GM23338 (cell line): ENCODE measurements around the gene PIWIL4. TPM values are rescaled to one million over a fixed set of nuclear protein-coding genes. Genes with fewer than 3 reads are reported as not detected.

ENCODE experiments used
- ATAC-seq: fragments of 200-7000 bp; cut with Tn5 transposase; 3 replicates; pipeline ENCODE4 v1.9.1; 2020
- DNase-seq: peaks from one replicate; pipeline ENCODE4 v3.0.0-alpha.2; 2015; ENCODE audit warnings: low spot score
- H2AFZ ChIP-seq: fragments of 200-600 bp; sonication (generic); 2 replicates; pipeline ENCODE4 v1.8.0; 2016; ENCODE audit warnings: antibody characterized with exemption, mild to moderate bottlenecking, moderate library complexity
- H3F3A ChIP-seq: fragments of 200-600 bp; sonication (generic); replicated peaks from 2 replicates; pipeline ENCODE4 v1.8.0; 2017; ENCODE audit warnings: antibody characterized with exemption, mixed run types, low read depth
- H3K27ac ChIP-seq: fragments of 200-600 bp; sonication (generic); 2 replicates; pipeline ENCODE4 v1.6.1; 2016; ENCODE audit warnings: low read depth
- H3K27me3 ChIP-seq: fragments of 200-600 bp; sonication (generic); 2 replicates; pipeline ENCODE4 v1.8.0; 2016; ENCODE audit warnings: mild to moderate bottlenecking, mixed run types, moderate library complexity; ENCODE audit not compliant: insufficient read depth
- H3K36me3 ChIP-seq: fragments of 200-600 bp; sonication (generic); 2 replicates; pipeline ENCODE4 v1.8.0; 2016; ENCODE audit warnings: mild to moderate bottlenecking; ENCODE audit not compliant: insufficient read depth
- H3K4me1 ChIP-seq: fragments of 200-600 bp; sonication (generic); 2 replicates; pipeline ENCODE4 v1.8.0; 2016; ENCODE audit warnings: mild to moderate bottlenecking, moderate library complexity; ENCODE audit not compliant: insufficient read depth
- H3K4me2 ChIP-seq: fragments of 200-600 bp; sonication (generic); 2 replicates; pipeline ENCODE4 v1.7.1; 2017; ENCODE audit warnings: mixed run types
- H3K4me3 ChIP-seq: fragments of 200-600 bp; sonication (generic); 2 replicates; pipeline ENCODE4 v1.6.1; 2016; ENCODE audit warnings: mixed run types
- H3K79me2 ChIP-seq: fragments of 200-600 bp; sonication (generic); replicated peaks from 2 replicates; pipeline ENCODE4 v1.8.0; 2017; ENCODE audit warnings: mild to moderate bottlenecking; ENCODE audit not compliant: insufficient read depth
- H3K9me2 ChIP-seq: fragments of 200-600 bp; sonication (generic); 2 replicates; pipeline ENCODE4 v1.8.0; 2017; ENCODE audit not compliant: insufficient read depth
- H4K20me1 ChIP-seq: fragments of 200-600 bp; sonication (generic); replicated peaks from 2 replicates; pipeline ENCODE4 v1.8.0; 2017; ENCODE audit warnings: mild to moderate bottlenecking; ENCODE audit not compliant: insufficient read depth
- H3K27ac Mint-ChIP-seq: 2 replicates; pipeline ENCODE4 v1.8.0; 2020; ENCODE audit warnings: inconsistent platforms, mild to moderate bottlenecking, moderate library complexity, mixed read lengths
- H3K27me3 Mint-ChIP-seq: 3 replicates; pipeline ENCODE4 v1.8.0; 2022; ENCODE audit warnings: low read depth, mild to moderate bottlenecking, moderate library complexity, mixed read lengths, inconsistent platforms; ENCODE audit not compliant: insufficient read depth, poor library complexity
- H3K36me3 Mint-ChIP-seq: 3 replicates; pipeline ENCODE4 v1.8.0; 2021; ENCODE audit warnings: low read depth, mild to moderate bottlenecking, inconsistent platforms, moderate library complexity, mixed read lengths
- H3K4me1 Mint-ChIP-seq: 3 replicates; pipeline ENCODE4 v1.8.0; 2020; ENCODE audit warnings: mild to moderate bottlenecking, inconsistent platforms, mixed read lengths
- H3K4me3 Mint-ChIP-seq: 3 replicates; pipeline ENCODE4 v1.8.0; 2021; ENCODE audit warnings: moderate library complexity, mild to moderate bottlenecking, inconsistent platforms, mixed read lengths
- H3K9me3 Mint-ChIP-seq: 3 replicates; pipeline ENCODE4 v1.8.0; 2020; ENCODE audit warnings: moderate library complexity, mild to moderate bottlenecking, inconsistent platforms, mixed read lengths
- CREB1 ChIP-seq: fragments of 250-450 bp; sonication (Bioruptor Pico); IDR thresholded peaks from 2 replicates; pipeline ENCODE4 v1.5.0; 2020; ENCODE audit warnings: low read depth, mild to moderate bottlenecking, moderate library complexity
- EZH2phosphoT487 ChIP-seq: fragments of 200-600 bp; sonication (generic); IDR thresholded peaks from one replicate; pipeline ENCODE4 v1.8.1; 2018; ENCODE audit warnings: antibody characterized with exemption; ENCODE audit not compliant: unreplicated experiment
- NANOG ChIP-seq: IDR thresholded peaks from 2 replicates; pipeline ENCODE4 v1.6.1; 2016; ENCODE audit warnings: antibody characterized with exemption, borderline replicate concordance
- POLR2AphosphoS5 ChIP-seq: IDR thresholded peaks from 2 replicates; pipeline ENCODE4 v1.6.1; 2016; ENCODE audit warnings: antibody characterized with exemption, low read depth
- STAT1 ChIP-seq: IDR thresholded peaks from one replicate; pipeline ENCODE4 v1.6.1; 2016; ENCODE audit warnings: antibody characterized with exemption; ENCODE audit not compliant: unreplicated experiment
- ZNF114 ChIP-seq: fragments of 250-450 bp; sonication (Bioruptor Pico); IDR thresholded peaks from 2 replicates; pipeline ENCODE4 v1.5.0; 2020; ENCODE audit warnings: mild to moderate bottlenecking, moderate library complexity
- ZNF331 ChIP-seq: fragments of 250-450 bp; sonication (Bioruptor Pico); IDR thresholded peaks from 2 replicates; pipeline ENCODE4 v1.5.0; 2020; ENCODE audit warnings: low read depth, mild to moderate bottlenecking, moderate library complexity
- polyA plus RNA-seq: library from polyadenylated mRNA; unstranded; fragments of >200 nt; fragmentation: Nextera tagmentation; extraction: Ambion mirVana; gene quantifications from 2 replicates; pipeline ENCODE4 v1.2.1, GENCODE V29; 2016
- total RNA-seq: library from RNA; depleted of rRNA; stranded (reverse); fragments of >200 nt; shearing (Covaris generic); gene quantifications from 2 replicates; pipeline ENCODE4 v1.2.3, GENCODE V29; 2014
- TF ChIP-seq, protein P1 (sequence below): fragments of 250-450 bp; sonication (Bioruptor Pico); IDR thresholded peaks from 2 replicates; pipeline ENCODE4 v1.5.0; 2020; ENCODE audit warnings: mild to moderate bottlenecking, moderate library complexity
- TF ChIP-seq, protein P2 (sequence below): IDR thresholded peaks from one replicate; pipeline ENCODE4 v1.6.1; 2018; ENCODE audit warnings: antibody characterized with exemption; ENCODE audit not compliant: unreplicated experiment
- TF ChIP-seq, protein P3 (sequence below), 2 experiments: fragments of 200-600 bp in 1 of 2; sonication (generic) in 1 of 2; conservative IDR thresholded peaks; 2 replicates each; pipeline versions ENCODE4 v1.5.1 to v1.6.1; 2016 to 2017; ENCODE audit warnings: antibody characterized with exemption in 2 of 2, low read depth in 2 of 2, mild to moderate bottlenecking in 2 of 2, moderate library complexity in 1 of 2
- TF ChIP-seq, protein P4 (sequence below): IDR thresholded peaks from 2 replicates; pipeline ENCODE4 v1.6.1; 2016; ENCODE audit warnings: antibody characterized with exemption

The PIWIL4 gene
- total and polyA plus RNA-seq, 2 experiments from 2014 or later: 0.23 to 0.66 TPM

DNA sequence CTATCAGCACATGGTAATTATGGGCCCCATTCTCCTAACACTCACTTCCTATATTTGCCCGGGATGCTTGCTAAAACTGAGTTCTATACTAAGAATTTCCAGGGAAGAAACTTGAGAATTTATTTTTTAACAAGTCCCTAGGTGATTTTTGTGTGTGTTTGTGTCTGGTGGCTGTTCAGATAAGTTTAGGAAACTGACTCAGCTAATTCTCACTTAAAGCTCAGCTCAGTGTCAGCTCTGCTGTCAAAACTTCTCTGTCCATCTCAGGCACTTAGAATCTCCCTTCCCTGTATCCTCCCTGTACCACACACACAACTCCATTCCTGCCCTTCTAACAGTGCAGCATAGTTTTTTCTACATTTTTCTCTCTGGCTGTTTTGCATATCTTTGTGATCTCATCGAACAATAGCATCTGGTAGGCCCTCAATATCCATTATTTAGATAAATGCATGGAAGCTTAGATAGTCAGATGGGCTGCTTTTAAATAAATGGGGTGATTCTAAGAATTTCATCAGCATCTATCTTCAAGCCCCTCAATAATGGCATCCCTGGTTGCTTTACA lies 69.3 kb downstream of the PIWIL4 start:
- Histone ChIP-seq H4K20me1 (no peaks in the 10 kb centered on the region), H3K4me2 (no peak overlapping the region), H3K9me2 (0 out of 2 replicates have a peak, but pooled peaks cover 3% of the 10 kb centered on the region), H3K79me2 (no peaks in the 10 kb centered on the region), H3K27ac (no peak overlapping the region), H3K4me3 (no peak overlapping the region), H3K36me3 (no peaks in the 10 kb centered on the region), H3K4me1 (peaks cover 14% of the 10 kb centered on the region), H3F3A (no peaks in the 10 kb centered on the region), H2AFZ (no peak overlapping the region), H3K27me3 (no peaks in the 10 kb centered on the region)
- no peak overlapping the region for H3K27ac Mint-ChIP-seq
- no peaks in the 10 kb centered on the region; the same call in 2 of the 3 replicates for H3K9me3 Mint-ChIP-seq
- DNase-seq: no peak
- H3K27me3 Mint-ChIP-seq: no peaks in the 10 kb centered on the region
- no peaks in the 10 kb centered on the region for H3K36me3 Mint-ChIP-seq
- H3K4me1 Mint-ChIP-seq: peaks cover 34% of the 10 kb centered on the region
- ATAC-seq: no peak
- TF ChIP-seq, protein P1, sequence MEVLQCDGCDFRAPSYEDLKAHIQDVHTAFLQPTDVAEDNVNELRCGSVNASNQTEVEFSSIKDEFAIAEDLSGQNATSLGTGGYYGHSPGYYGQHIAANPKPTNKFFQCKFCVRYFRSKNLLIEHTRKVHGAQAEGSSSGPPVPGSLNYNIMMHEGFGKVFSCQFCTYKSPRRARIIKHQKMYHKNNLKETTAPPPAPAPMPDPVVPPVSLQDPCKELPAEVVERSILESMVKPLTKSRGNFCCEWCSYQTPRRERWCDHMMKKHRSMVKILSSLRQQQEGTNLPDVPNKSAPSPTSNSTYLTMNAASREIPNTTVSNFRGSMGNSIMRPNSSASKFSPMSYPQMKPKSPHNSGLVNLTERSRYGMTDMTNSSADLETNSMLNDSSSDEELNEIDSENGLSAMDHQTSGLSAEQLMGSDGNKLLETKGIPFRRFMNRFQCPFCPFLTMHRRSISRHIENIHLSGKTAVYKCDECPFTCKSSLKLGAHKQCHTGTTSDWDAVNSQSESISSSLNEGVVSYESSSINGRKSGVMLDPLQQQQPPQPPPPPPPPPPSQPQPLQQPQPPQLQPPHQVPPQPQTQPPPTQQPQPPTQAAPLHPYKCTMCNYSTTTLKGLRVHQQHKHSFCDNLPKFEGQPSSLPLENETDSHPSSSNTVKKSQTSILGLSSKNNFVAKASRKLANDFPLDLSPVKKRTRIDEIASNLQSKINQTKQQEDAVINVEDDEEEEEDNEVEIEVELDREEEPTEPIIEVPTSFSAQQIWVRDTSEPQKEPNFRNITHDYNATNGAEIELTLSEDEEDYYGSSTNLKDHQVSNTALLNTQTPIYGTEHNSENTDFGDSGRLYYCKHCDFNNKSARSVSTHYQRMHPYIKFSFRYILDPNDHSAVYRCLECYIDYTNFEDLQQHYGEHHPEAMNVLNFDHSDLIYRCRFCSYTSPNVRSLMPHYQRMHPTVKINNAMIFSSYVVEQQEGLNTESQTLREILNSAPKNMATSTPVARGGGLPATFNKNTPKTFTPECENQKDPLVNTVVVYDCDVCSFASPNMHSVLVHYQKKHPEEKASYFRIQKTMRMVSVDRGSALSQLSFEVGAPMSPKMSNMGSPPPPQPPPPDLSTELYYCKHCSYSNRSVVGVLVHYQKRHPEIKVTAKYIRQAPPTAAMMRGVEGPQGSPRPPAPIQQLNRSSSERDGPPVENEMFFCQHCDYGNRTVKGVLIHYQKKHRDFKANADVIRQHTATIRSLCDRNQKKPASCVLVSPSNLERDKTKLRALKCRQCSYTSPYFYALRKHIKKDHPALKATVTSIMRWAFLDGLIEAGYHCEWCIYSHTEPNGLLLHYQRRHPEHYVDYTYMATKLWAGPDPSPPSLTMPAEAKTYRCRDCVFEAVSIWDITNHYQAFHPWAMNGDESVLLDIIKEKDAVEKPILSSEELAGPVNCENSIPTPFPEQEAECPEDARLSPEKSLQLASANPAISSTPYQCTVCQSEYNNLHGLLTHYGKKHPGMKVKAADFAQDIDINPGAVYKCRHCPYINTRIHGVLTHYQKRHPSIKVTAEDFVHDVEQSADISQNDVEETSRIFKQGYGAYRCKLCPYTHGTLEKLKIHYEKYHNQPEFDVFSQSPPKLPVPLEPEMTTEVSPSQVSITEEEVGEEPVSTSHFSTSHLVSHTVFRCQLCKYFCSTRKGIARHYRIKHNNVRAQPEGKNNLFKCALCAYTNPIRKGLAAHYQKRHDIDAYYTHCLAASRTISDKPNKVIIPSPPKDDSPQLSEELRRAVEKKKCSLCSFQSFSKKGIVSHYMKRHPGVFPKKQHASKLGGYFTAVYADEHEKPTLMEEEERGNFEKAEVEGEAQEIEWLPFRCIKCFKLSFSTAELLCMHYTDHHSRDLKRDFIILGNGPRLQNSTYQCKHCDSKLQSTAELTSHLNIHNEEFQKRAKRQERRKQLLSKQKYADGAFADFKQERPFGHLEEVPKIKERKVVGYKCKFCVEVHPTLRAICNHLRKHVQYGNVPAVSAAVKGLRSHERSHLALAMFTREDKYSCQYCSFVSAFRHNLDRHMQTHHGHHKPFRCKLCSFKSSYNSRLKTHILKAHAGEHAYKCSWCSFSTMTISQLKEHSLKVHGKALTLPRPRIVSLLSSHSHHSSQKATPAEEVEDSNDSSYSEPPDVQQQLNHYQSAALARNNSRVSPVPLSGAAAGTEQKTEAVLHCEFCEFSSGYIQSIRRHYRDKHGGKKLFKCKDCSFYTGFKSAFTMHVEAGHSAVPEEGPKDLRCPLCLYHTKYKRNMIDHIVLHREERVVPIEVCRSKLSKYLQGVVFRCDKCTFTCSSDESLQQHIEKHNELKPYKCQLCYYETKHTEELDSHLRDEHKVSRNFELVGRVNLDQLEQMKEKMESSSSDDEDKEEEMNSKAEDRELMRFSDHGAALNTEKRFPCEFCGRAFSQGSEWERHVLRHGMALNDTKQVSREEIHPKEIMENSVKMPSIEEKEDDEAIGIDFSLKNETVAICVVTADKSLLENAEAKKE (CRISPR knock-in tag): no peak
- no peak for TF ChIP-seq CREB1 (CRISPR knock-in tag)
- TF ChIP-seq EZH2phosphoT487: no peak
- no peak for TF ChIP-seq ZNF331 (CRISPR knock-in tag)
- TF ChIP-seq, protein P2, sequence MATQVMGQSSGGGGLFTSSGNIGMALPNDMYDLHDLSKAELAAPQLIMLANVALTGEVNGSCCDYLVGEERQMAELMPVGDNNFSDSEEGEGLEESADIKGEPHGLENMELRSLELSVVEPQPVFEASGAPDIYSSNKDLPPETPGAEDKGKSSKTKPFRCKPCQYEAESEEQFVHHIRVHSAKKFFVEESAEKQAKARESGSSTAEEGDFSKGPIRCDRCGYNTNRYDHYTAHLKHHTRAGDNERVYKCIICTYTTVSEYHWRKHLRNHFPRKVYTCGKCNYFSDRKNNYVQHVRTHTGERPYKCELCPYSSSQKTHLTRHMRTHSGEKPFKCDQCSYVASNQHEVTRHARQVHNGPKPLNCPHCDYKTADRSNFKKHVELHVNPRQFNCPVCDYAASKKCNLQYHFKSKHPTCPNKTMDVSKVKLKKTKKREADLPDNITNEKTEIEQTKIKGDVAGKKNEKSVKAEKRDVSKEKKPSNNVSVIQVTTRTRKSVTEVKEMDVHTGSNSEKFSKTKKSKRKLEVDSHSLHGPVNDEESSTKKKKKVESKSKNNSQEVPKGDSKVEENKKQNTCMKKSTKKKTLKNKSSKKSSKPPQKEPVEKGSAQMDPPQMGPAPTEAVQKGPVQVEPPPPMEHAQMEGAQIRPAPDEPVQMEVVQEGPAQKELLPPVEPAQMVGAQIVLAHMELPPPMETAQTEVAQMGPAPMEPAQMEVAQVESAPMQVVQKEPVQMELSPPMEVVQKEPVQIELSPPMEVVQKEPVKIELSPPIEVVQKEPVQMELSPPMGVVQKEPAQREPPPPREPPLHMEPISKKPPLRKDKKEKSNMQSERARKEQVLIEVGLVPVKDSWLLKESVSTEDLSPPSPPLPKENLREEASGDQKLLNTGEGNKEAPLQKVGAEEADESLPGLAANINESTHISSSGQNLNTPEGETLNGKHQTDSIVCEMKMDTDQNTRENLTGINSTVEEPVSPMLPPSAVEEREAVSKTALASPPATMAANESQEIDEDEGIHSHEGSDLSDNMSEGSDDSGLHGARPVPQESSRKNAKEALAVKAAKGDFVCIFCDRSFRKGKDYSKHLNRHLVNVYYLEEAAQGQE: no peak
- no peak for TF ChIP-seq STAT1
- TF ChIP-seq ZNF114 (CRISPR knock-in tag): no peak
- TF ChIP-seq, protein P3, sequence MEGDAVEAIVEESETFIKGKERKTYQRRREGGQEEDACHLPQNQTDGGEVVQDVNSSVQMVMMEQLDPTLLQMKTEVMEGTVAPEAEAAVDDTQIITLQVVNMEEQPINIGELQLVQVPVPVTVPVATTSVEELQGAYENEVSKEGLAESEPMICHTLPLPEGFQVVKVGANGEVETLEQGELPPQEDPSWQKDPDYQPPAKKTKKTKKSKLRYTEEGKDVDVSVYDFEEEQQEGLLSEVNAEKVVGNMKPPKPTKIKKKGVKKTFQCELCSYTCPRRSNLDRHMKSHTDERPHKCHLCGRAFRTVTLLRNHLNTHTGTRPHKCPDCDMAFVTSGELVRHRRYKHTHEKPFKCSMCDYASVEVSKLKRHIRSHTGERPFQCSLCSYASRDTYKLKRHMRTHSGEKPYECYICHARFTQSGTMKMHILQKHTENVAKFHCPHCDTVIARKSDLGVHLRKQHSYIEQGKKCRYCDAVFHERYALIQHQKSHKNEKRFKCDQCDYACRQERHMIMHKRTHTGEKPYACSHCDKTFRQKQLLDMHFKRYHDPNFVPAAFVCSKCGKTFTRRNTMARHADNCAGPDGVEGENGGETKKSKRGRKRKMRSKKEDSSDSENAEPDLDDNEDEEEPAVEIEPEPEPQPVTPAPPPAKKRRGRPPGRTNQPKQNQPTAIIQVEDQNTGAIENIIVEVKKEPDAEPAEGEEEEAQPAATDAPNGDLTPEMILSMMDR (conservative IDR thresholded peaks at IDR 0.05; ENCODE audit: low read depth in 2 of 2): no peak
- TF ChIP-seq, protein P4, sequence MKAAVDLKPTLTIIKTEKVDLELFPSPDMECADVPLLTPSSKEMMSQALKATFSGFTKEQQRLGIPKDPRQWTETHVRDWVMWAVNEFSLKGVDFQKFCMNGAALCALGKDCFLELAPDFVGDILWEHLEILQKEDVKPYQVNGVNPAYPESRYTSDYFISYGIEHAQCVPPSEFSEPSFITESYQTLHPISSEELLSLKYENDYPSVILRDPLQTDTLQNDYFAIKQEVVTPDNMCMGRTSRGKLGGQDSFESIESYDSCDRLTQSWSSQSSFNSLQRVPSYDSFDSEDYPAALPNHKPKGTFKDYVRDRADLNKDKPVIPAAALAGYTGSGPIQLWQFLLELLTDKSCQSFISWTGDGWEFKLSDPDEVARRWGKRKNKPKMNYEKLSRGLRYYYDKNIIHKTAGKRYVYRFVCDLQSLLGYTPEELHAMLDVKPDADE: no peak
- TF ChIP-seq POLR2AphosphoS5: no peak
- no peak for TF ChIP-seq NANOG
- H3K4me3 Mint-ChIP-seq: no peak overlapping the region
